H1 (cell line): Measurements from ENCODE around the gene MED23. TPM values are rescaled to one million over a fixed set of nuclear protein-coding genes. Genes with fewer than 3 reads are reported as not detected.

ENCODE experiments used
- CTCF ChIA-PET: fragments of 300-600 bp; sonication (Branson Sonifier 250); formaldehyde crosslinking; loops from one replicate; lab custom pipeline; 2021; ENCODE audit not compliant: partially characterized antibody; lab: Charles Lee
- POLR2A ChIA-PET: fragments of 300-600 bp; sonication (Branson Sonifier 250); formaldehyde crosslinking; loops from one replicate; lab custom pipeline; 2021; ENCODE audit warnings: inconsistent platforms; ENCODE audit not compliant: partially characterized antibody; lab: Charles Lee
- DNase-seq, 2 experiments: peaks; one replicate each; pipeline versions ENCODE4 v3.0.0 to v3.0.0-alpha.2; 2010 to 2022; ENCODE audit warnings: low spot score in 2 of 2, low read depth in 1 of 2, mixed read lengths in 1 of 2
- FAIRE-seq: peaks from 2 replicates; lab custom pipeline; 2011; peaks lifted over from hg19 to GRCh38; lab: Jason Lieb, UNC
- H2AFZ ChIP-seq: 2 replicates; pipeline ENCODE4 v1.8.1; 2012; ENCODE audit warnings: low read length, inconsistent platforms
- H2AK5ac ChIP-seq: 2 replicates; pipeline ENCODE4 v1.6.1; 2013; ENCODE audit warnings: low read depth, low read length
- H2BK120ac ChIP-seq: replicated peaks from 2 replicates; pipeline ENCODE3; 2013; ENCODE audit warnings: low read depth, low read length, inconsistent platforms
- H2BK12ac ChIP-seq: 2 replicates; pipeline ENCODE4 v1.6.1; 2013; ENCODE audit warnings: low read depth, low read length
- H2BK15ac ChIP-seq: 2 replicates; pipeline ENCODE4 v1.6.1; 2013; ENCODE audit warnings: low read length
- H2BK20ac ChIP-seq: 2 replicates; pipeline ENCODE4 v1.6.1; 2013; ENCODE audit warnings: low read length
- H2BK5ac ChIP-seq: 2 replicates; pipeline ENCODE4 v1.6.1; 2013; ENCODE audit warnings: low read depth, low read length
- H3K14ac ChIP-seq: 2 replicates; pipeline ENCODE4 v1.6.1; 2013; ENCODE audit warnings: inconsistent platforms; ENCODE audit not compliant: insufficient read length
- H3K18ac ChIP-seq: 2 replicates; pipeline ENCODE4 v1.6.1; 2013; ENCODE audit warnings: low read length; ENCODE audit errors: extremely low read depth
- H3K23ac ChIP-seq: 2 replicates; pipeline ENCODE4 v1.6.1; 2013; ENCODE audit warnings: inconsistent platforms; ENCODE audit not compliant: insufficient read length
- H3K23me2 ChIP-seq: 2 replicates; pipeline ENCODE4 v1.6.1; 2013; ENCODE audit warnings: low read depth, low read length
- H3K27ac ChIP-seq: 2 replicates; pipeline ENCODE4 v1.6.1; 2011; ENCODE audit warnings: low read depth, low read length, inconsistent platforms
- H3K27me3 ChIP-seq, 4 experiments: replicated peaks in 1 of 4; 1 replicate in 1 of 4; 2 replicates in 3 of 4; pipeline versions ENCODE4 v1.6.1 to v1.8.1; 2011 to 2013; ENCODE audit warnings: low read length in 3 of 4, mild to moderate bottlenecking in 3 of 4, inconsistent platforms in 2 of 4, mixed read lengths in 2 of 4, moderate library complexity in 1 of 4; ENCODE audit not compliant: control insufficient read depth in 3 of 4, insufficient read depth in 3 of 4; ENCODE audit errors: extremely low read depth in 1 of 4
- H3K36me3 ChIP-seq, 4 experiments: 2 replicates each; pipeline versions ENCODE4 v1.6.1 to v1.8.1; 2011 to 2013; ENCODE audit warnings: mild to moderate bottlenecking in 4 of 4, low read length in 3 of 4, moderate library complexity in 2 of 4, control low read depth in 1 of 4, inconsistent platforms in 1 of 4; ENCODE audit not compliant: insufficient read depth in 4 of 4, control insufficient read depth in 2 of 4
- H3K4ac ChIP-seq: replicated peaks from 2 replicates; pipeline ENCODE3; 2013; ENCODE audit warnings: low read length, low read depth, mixed read lengths, inconsistent platforms; ENCODE audit not compliant: insufficient read length
- H3K4me1 ChIP-seq, 4 experiments: replicated peaks in 1 of 4; 1 replicate in 1 of 4; 2 replicates in 3 of 4; pipeline versions ENCODE4 v1.6.1 to v1.8.1; 2011 to 2013; ENCODE audit warnings: low read length in 3 of 4, inconsistent platforms in 2 of 4, mixed read lengths in 1 of 4; ENCODE audit not compliant: insufficient read depth in 4 of 4, control insufficient read depth in 3 of 4
- H3K4me2 ChIP-seq, 2 experiments: 2 replicates each; pipeline versions ENCODE4 v1.6.1 to v1.8.1; 2011 to 2013; ENCODE audit warnings: low read depth in 2 of 2, low read length in 2 of 2, control low read depth in 1 of 2, inconsistent platforms in 1 of 2, mild to moderate bottlenecking in 1 of 2; ENCODE audit not compliant: insufficient read depth in 1 of 2
- H3K4me3 ChIP-seq, 4 experiments: fragments of 200-600, 300-600 bp in 1 of 4; sonication (generic), shearing (Covaris generic), sonication (Bioruptor Twin) in 1 of 4; 2 replicates each; pipeline versions ENCODE4 v1.5.1 to v1.8.1; 2011 to 2016; ENCODE audit warnings: low read length in 4 of 4, low read depth in 3 of 4, control low read depth in 2 of 4, inconsistent platforms in 2 of 4, mild to moderate bottlenecking in 2 of 4, mixed read lengths in 1 of 4, moderate library complexity in 1 of 4; ENCODE audit not compliant: insufficient read depth in 2 of 4; ENCODE audit errors: extremely low read depth in 1 of 4
- H3K56ac ChIP-seq: replicated peaks from 2 replicates; pipeline ENCODE3; 2013; ENCODE audit warnings: low read depth, mild to moderate bottlenecking, mixed read lengths, low read length, inconsistent platforms; ENCODE audit not compliant: insufficient read length
- H3K79me1 ChIP-seq: 2 replicates; pipeline ENCODE4 v1.6.1; 2013; ENCODE audit warnings: low read depth, low read length, control low read depth
- H3K79me2 ChIP-seq, 2 experiments: 2 replicates each; pipeline versions ENCODE4 v1.6.1 to v1.8.1; 2012 to 2013; ENCODE audit warnings: low read length in 2 of 2, mild to moderate bottlenecking in 2 of 2, inconsistent platforms in 1 of 2; ENCODE audit not compliant: insufficient read depth in 2 of 2, control insufficient read depth in 1 of 2
- H3K9ac ChIP-seq, 4 experiments: replicated peaks in 1 of 4; 1 replicate in 1 of 4; 2 replicates in 3 of 4; pipeline versions ENCODE4 v1.6.1 to v1.8.1; 2011 to 2013; ENCODE audit warnings: low read depth in 3 of 4, low read length in 3 of 4, control low read depth in 2 of 4, mild to moderate bottlenecking in 2 of 4, moderate library complexity in 2 of 4, inconsistent platforms in 1 of 4; ENCODE audit errors: extremely low read depth in 1 of 4
- H3K9me3 ChIP-seq, 2 experiments: 2 replicates each; pipeline versions ENCODE4 v1.6.1 to v1.8.1; 2012 to 2013; ENCODE audit warnings: mild to moderate bottlenecking in 2 of 2, moderate library complexity in 2 of 2, control low read depth in 1 of 2, inconsistent platforms in 1 of 2, low read depth in 1 of 2, low read length in 1 of 2, mixed read lengths in 1 of 2; ENCODE audit not compliant: insufficient read depth in 2 of 2
- H4K20me1 ChIP-seq, 2 experiments: replicated peaks in 1 of 2; 2 replicates each; pipeline versions ENCODE3 to v1.8.1; 2011 to 2013; ENCODE audit warnings: inconsistent platforms in 2 of 2, low read length in 2 of 2, mild to moderate bottlenecking in 1 of 2; ENCODE audit not compliant: insufficient read depth in 2 of 2, control insufficient read depth in 1 of 2
- H4K5ac ChIP-seq: 2 replicates; pipeline ENCODE4 v1.6.1; 2013; ENCODE audit warnings: low read length, low read depth, mixed read lengths, inconsistent platforms; ENCODE audit not compliant: insufficient read length
- H4K8ac ChIP-seq: 2 replicates; pipeline ENCODE4 v1.8.0; 2013; ENCODE audit warnings: mild to moderate bottlenecking, moderate library complexity, low read length, inconsistent platforms; ENCODE audit not compliant: insufficient read depth; ENCODE audit errors: extremely low read depth
- H4K91ac ChIP-seq: replicated peaks from 2 replicates; pipeline ENCODE3; 2013; ENCODE audit warnings: low read length, mixed read lengths, inconsistent platforms; ENCODE audit not compliant: insufficient read length
- ASH2L ChIP-seq: fragments of 200-600, 300-600 bp; sonication (generic); IDR thresholded peaks from one replicate; pipeline ENCODE4 v1.7.1; 2017; ENCODE audit warnings: low read length
- CTBP2 ChIP-seq: IDR thresholded peaks from 2 replicates; pipeline ENCODE4 v1.7.0; 2011; ENCODE audit warnings: borderline replicate concordance, mild to moderate bottlenecking, moderate library complexity, mixed read lengths, low read length; ENCODE audit not compliant: insufficient read depth, insufficient read length
- POLR2AphosphoS5 ChIP-seq: IDR thresholded peaks from 2 replicates; pipeline ENCODE4 v1.6.1; 2011; ENCODE audit warnings: low read depth, low read length
- WGBS, 2 experiments: shearing (Covaris generic) in 1 of 2; methylation state at CpG; one replicate each; pipeline versions ENCODE4 v1.1.6 to v1.1.7; 2013 to 2015; ENCODE audit warnings: low lambda C conversion rate in 2 of 2, mixed read lengths in 2 of 2, inconsistent platforms in 1 of 2, low coverage in 1 of 2, missing lambda C conversion rate in 1 of 2; ENCODE audit not compliant: insufficient replicate concordance in 2 of 2, insufficient coverage in 1 of 2, insufficient read length in 1 of 2; ENCODE audit errors: extremely low coverage in 1 of 2, missing lambda C conversion rate in 1 of 2; 5-methylcytosine and 5-hydroxymethylcytosine counted together
- polyA plus RNA-seq, 7 experiments: library from polyadenylated mRNA; depleted of rRNA in 3 of 7; stranded (reverse) in 5 of 7; unstranded in 2 of 7; fragments of >200 nt in 5 of 7; fragments of 200-250 nt in 2 of 7; gene quantifications; 1 replicate in 5 of 7; 2 replicates in 1 of 7; 4 replicates in 1 of 7; pipeline versions ENCODE4 v1.2.1 to v1.2.3, GENCODE V29; 2011 to 2013; ENCODE audit warnings: missing spikeins in 2 of 7, mixed read lengths in 2 of 7
- total RNA-seq: library from RNA; stranded (reverse); fragmentation: NEBNext Ultra II Directional; extraction: Animal tissue kit (Norgen Biotek cat#: 25700); gene quantifications from 2 replicates; pipeline ENCODE4 v1.2.1, GENCODE V29; 2021
- TF ChIP-seq, protein P1 (sequence below): IDR thresholded peaks from 2 replicates; pipeline ENCODE4 v1.6.1; 2012; ENCODE audit warnings: low read length, inconsistent platforms

MED23 gene
- total and polyA plus RNA-seq, 2 of the 8 experiments (the other 6 are each of a cell fraction or from before 2014, with no cell fraction given) = 10.5 to 13.0 TPM

DNA sequence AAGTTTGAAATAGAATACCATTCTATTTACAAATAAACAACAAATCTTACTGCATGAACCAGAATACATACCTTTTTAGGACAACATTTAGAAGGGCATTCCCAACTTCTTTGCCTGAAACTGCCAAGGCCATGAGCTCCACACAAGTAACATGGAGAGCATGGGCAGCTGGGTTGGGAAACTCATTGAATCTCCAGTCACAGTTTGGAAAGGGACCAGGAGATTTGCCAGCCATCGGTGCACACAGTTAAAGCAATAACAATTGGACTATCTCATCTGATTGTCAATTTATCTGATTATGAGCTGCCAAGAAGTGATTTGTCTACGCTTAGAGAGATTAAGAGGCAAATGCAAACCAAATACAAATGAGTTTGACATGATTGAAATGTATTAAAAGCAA is 35.1 kb downstream of the MED23 start:
- DNase-seq = no peak
- H3K4ac ChIP-seq = no peak overlapping the region
- no peaks in the 10 kb centered on the region for H3K9me3 ChIP-seq
- CTCF ChIA-PET = no interaction called here
- 94% methylated on average over 2 of the region's 2 CpGs; no CpG with 5 or more reads in 1 of the 2 experiments for WGBS, 2 experiments
- H3K4me3 ChIP-seq = no peak overlapping the region
- H4K91ac ChIP-seq = no peak overlapping the region
- no peak overlapping the region for H2AK5ac ChIP-seq
- H3K27me3 ChIP-seq = no peaks in the 10 kb centered on the region
- no peak overlapping the region for H2BK120ac ChIP-seq
- H3K14ac ChIP-seq = no peak overlapping the region
- H3K23me2 ChIP-seq = no peaks in the 10 kb centered on the region
- H3K18ac ChIP-seq = no peak overlapping the region
- TF ChIP-seq ASH2L (no peak), CTBP2 (no peak), POLR2AphosphoS5 (no peak)
- TF ChIP-seq, protein P1, sequence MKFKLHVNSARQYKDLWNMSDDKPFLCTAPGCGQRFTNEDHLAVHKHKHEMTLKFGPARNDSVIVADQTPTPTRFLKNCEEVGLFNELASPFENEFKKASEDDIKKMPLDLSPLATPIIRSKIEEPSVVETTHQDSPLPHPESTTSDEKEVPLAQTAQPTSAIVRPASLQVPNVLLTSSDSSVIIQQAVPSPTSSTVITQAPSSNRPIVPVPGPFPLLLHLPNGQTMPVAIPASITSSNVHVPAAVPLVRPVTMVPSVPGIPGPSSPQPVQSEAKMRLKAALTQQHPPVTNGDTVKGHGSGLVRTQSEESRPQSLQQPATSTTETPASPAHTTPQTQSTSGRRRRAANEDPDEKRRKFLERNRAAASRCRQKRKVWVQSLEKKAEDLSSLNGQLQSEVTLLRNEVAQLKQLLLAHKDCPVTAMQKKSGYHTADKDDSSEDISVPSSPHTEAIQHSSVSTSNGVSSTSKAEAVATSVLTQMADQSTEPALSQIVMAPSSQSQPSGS = no peak
- H3K4me1 ChIP-seq = no peaks in the 10 kb centered on the region
- no peak overlapping the region for H3K9ac ChIP-seq
- H3K79me2 ChIP-seq = no peaks in the 10 kb centered on the region
- no peak overlapping the region for H2BK15ac ChIP-seq
- no peak overlapping the region for H4K8ac ChIP-seq
- FAIRE-seq = no peak
- no peaks in the 10 kb centered on the region for H3K79me1 ChIP-seq
- POLR2A ChIA-PET = no interaction called here
- peaks cover 3 to 56% (median 30%) of the 10 kb centered on the region in 4 experiments; a peak in 7 of 8 replicates for H3K36me3 ChIP-seq
- no peak overlapping the region for H2BK12ac ChIP-seq
- no peaks in the 10 kb centered on the region for H4K20me1 ChIP-seq
- no peak overlapping the region for H3K4me2 ChIP-seq
- H2BK5ac ChIP-seq = no peak overlapping the region
- no peak overlapping the region for H4K5ac ChIP-seq
- H3K23ac ChIP-seq = no peak overlapping the region
- H3K27ac ChIP-seq = no peak overlapping the region
- no peak overlapping the region for H2BK20ac ChIP-seq
- H3K56ac ChIP-seq = no peak overlapping the region
- H2AFZ ChIP-seq = no peak overlapping the region
